Measurements from ENCODE around the gene NUDT9.
"Not testable (repeated sequence)": the region's sequence is repeated elsewhere in the genome, so short reads cannot be mapped to it uniquely, and the experiment has no call there.

The NUDT9 gene

DNA sequence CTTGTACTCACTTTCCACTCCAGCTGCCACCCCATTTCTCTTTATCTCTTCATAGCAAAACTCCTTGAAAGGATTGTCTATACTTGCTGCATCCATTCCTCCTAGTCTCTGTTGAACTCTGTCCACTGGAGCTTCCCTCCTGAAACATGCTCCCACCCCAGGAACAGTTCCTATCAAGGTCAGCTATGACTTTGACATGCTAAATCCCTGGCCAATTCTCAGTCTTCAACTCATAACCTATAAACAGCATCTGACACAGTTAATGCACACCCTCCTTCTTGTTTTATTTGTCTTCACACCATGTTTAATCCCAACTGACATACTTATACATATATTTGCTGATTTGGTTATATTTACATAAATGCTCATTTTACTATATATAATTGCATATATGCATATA, 59.0 kb downstream of the NUDT9 start:
- Histone ChIP-seq H3K36me3 (no peaks in the 10 kb centered on the region), H3K27me3 (ENCODE audit: insufficient read depth, low read depth, severe bottlenecking) (no peaks in the 10 kb centered on the region), H3K27ac (no peak overlapping the region), H3K4me3 (ENCODE audit: low read depth, low read length) (no peak overlapping the region), H3K9me3 (ENCODE audit: severe bottlenecking) (no peaks in the 10 kb centered on the region)
- no peak for DNase-seq
- TF ChIP-seq, protein P1, sequence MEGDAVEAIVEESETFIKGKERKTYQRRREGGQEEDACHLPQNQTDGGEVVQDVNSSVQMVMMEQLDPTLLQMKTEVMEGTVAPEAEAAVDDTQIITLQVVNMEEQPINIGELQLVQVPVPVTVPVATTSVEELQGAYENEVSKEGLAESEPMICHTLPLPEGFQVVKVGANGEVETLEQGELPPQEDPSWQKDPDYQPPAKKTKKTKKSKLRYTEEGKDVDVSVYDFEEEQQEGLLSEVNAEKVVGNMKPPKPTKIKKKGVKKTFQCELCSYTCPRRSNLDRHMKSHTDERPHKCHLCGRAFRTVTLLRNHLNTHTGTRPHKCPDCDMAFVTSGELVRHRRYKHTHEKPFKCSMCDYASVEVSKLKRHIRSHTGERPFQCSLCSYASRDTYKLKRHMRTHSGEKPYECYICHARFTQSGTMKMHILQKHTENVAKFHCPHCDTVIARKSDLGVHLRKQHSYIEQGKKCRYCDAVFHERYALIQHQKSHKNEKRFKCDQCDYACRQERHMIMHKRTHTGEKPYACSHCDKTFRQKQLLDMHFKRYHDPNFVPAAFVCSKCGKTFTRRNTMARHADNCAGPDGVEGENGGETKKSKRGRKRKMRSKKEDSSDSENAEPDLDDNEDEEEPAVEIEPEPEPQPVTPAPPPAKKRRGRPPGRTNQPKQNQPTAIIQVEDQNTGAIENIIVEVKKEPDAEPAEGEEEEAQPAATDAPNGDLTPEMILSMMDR (IDR thresholded peaks at IDR 0.05; ENCODE audit: low read depth, low read length), result no peak

DNA sequence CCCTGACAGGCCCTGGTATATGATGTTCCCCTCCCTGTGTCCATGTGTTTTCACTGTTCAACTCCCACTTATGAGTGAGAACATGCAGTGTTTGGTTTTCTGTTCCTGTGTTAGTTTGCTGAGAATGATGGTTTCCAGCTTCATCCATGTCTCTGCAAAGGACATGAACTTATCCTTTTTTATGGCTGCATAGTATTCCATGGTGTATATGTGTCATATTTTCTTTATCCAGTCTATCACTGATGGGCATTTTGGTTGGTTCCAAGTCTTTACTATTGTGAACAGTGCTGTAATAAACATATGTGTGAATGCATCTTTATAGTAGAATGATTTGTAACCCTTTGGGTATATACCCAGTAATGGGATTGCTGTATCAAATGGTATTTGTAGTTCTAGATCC, 60.9 kb downstream of the NUDT9 start:
- H3K4me3 ChIP-seq (ENCODE audit: low read depth, low read length); H3K36me3 ChIP-seq; H3K9me3 ChIP-seq (ENCODE audit: severe bottlenecking); H3K27me3 ChIP-seq (ENCODE audit: insufficient read depth, low read depth, severe bottlenecking); H3K27ac ChIP-seq; DNase-seq: not testable (repeated sequence)

DNA sequence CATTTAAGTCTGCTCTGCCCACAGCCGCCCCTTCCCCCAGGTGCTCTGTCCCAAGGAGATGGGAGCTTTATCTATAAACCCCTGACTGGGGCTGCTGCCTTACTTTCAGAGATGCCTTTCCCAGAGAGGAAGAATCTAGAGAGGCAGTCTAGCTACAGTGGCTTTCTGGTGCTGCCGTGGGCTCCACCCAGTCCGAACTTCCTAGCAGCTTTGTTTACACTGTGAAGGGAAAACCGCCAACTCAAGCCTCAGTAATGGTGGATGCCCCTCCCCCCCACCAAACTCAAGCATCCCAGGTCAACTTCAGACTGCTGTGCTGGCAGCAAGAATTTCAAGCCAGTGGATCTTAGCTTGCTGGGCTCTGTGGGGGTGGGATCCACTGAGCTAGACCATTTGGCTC, 66.3 kb downstream of the NUDT9 start:
- not testable (repeated sequence) for H3K27me3 ChIP-seq (ENCODE audit: insufficient read depth, low read depth, severe bottlenecking); H3K36me3 ChIP-seq; DNase-seq; H3K4me3 ChIP-seq (ENCODE audit: low read depth, low read length); H3K27ac ChIP-seq; H3K9me3 ChIP-seq (ENCODE audit: severe bottlenecking)

DNA sequence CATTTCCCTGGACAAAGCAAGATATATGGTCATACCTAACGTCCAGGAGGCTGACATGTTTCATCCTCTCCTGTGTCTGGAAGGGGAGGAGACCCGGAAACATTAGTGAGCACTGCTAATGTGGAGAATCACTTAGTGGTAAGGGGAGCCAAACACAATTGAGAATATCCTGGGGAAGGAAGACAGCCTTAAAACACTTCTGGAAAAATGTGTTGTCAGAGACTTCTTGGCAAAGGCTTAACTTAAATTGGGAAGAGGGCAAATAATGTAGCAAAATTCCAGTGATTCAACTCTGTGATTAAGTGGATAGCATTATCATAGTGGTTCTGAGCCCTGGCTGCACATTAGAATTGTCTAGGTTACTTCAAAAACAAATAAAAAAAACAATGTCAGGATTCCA, 67.3 kb downstream of the NUDT9 start:
- Histone ChIP-seq H3K27ac (no peak overlapping the region), H3K36me3 (no peaks in the 10 kb centered on the region), H3K4me3 (ENCODE audit: low read depth, low read length) (no peak overlapping the region), H3K27me3 (ENCODE audit: insufficient read depth, low read depth, severe bottlenecking) (no peaks in the 10 kb centered on the region), H3K9me3 (ENCODE audit: severe bottlenecking) (no peaks in the 10 kb centered on the region)
- DNase-seq, result no peak
- TF ChIP-seq, protein P1 (IDR thresholded peaks at IDR 0.05; ENCODE audit: low read depth, low read length), result no peak

DNA sequence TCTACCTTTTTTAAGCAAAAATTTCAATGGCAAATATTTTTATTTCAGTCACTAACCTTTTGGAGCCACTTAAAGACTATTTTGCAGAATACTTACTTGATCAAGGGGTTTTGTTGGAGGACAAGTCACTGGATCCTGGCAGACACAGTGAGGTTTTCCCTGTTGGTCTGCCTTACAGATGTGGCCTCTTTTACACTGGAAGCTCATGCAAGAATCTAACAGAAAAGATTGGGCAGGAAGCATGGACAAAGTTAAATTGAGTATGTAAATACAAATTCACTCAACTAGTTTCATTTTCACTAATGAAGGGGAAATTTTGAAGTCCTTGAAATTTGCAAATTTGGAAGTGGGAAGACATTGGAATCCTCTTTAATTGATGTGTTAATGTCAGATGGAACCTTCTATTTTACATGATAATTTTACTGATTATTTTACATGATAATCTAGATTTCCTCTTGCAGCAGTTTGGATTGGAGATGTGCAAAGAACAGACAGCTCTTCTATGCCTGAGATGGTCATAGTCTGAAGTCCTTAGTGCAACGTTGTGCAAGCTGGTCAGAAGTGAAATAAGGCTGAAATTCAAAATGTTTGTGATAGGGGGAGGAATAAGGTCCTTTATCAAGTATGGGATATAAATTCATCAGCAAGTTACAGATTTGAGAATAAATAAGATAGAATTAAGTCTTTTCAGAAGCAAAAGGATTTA, 68.4 kb downstream of the NUDT9 start:
- H3K27ac ChIP-seq, result no peak overlapping the region
- H3K4me3 ChIP-seq (ENCODE audit: low read depth, low read length), result no peak overlapping the region
- H3K27me3 ChIP-seq (ENCODE audit: insufficient read depth, low read depth, severe bottlenecking), result no peaks in the 10 kb centered on the region
- TF ChIP-seq, protein P1 (IDR thresholded peaks at IDR 0.05; ENCODE audit: low read depth, low read length), result no peak
- no peaks in the 10 kb centered on the region for H3K9me3 ChIP-seq (ENCODE audit: severe bottlenecking)
- DNase-seq, result no peak
- no peaks in the 10 kb centered on the region for H3K36me3 ChIP-seq

DNA sequence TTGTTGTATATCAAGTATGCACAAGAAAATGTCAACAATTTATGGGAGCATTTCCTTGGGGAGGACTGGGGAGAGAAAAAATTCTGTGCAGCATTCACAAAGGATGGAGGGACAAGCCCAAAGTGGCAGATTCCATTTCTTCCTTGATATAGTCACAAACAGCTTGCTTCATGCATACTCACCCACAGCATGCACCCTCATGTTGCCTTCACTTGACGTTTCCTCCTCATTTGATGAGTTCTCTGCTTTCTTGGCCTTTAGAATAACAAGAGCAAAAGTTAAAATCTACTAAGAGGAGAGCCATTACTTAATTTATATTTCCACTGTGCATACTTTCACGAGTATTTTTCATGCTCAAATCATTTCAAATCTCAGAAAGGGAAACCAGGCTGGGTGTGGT, 69.1 kb downstream of the NUDT9 start:
- Histone ChIP-seq H3K36me3 (no peaks in the 10 kb centered on the region), H3K27me3 (ENCODE audit: insufficient read depth, low read depth, severe bottlenecking) (no peaks in the 10 kb centered on the region), H3K27ac (no peak overlapping the region), H3K4me3 (ENCODE audit: low read depth, low read length) (no peak overlapping the region), H3K9me3 (ENCODE audit: severe bottlenecking) (no peaks in the 10 kb centered on the region)
- no peak for DNase-seq
- TF ChIP-seq, protein P1 (IDR thresholded peaks at IDR 0.05; ENCODE audit: low read depth, low read length), result no peak

DNA sequence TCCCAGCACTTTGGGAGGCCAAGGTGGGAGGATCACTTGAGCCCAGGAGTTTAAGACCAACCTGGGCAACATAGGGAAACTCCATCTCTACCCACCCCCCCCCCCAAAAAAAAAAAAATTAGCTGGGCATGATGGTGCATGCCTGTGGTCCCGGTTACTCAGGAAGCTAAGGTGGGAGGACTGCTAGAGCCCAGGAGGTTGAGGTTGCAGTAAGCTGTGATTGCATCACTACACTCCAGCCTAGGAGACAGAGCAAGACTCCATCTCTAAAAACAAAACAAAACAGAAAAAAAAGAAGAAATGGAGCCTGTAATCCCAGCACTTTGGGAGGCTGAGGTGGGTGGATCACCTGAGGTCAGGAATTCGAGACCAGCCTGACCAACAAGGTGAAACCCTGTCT, 69.5 kb downstream of the NUDT9 start:
- not testable (repeated sequence) for DNase-seq; H3K4me3 ChIP-seq (ENCODE audit: low read depth, low read length)

More for the DNA sequence above, 69.5 kb downstream of the NUDT9 start:
- H3K9me3 ChIP-seq (ENCODE audit: severe bottlenecking); H3K27me3 ChIP-seq (ENCODE audit: insufficient read depth, low read depth, severe bottlenecking); H3K27ac ChIP-seq; H3K36me3 ChIP-seq: not testable (repeated sequence)
